ENCODE results near the gene SOCS4.

- no peak for TF ChIP-seq CTCF (IDR thresholded peaks at IDR 0.05)
- no peak for TF ChIP-seq ZFX (IDR thresholded peaks at IDR 0.05; ENCODE audit: borderline replicate concordance)
Observed at GRCh38 chr14:55026441-55026792, 619 bp upstream of the SOCS4 start.

Data from 22Rv1 (cell line).